ENCODE data around the gene MAS1L. TPM values are rescaled to one million over a fixed set of nuclear protein-coding genes. Genes with fewer than 3 reads are reported as not detected.

MAS1L gene
- not detected for total RNA-seq
- not detected for total RNA-seq (2013)

- H3K36me3 ChIP-seq (ENCODE audit: control insufficient read depth, insufficient read depth, low read length) = no peaks in the 10 kb centered on the region
- H3K4me3 ChIP-seq (ENCODE audit: low read length) = no peak within 1 kb of the TSS
- no peaks in the 10 kb centered on the region for H3K27me3 ChIP-seq (ENCODE audit: control insufficient read depth, insufficient read depth, low read length)
- 72% methylated on average over 2 of the region's 2 CpGs for WGBS (ENCODE audit: insufficient coverage)
- no peaks in the 10 kb centered on the region for H3K9me3 ChIP-seq (ENCODE audit: control insufficient read depth, insufficient read depth, low read length)
- no peaks in the 10 kb centered on the region for H3K9me3 Mint-ChIP-seq
- no peaks in the 10 kb centered on the region for H3K4me1 Mint-ChIP-seq
- ATAC-seq (no peak), DNase-seq (no peak)
- no peak for TF ChIP-seq CTCF (IDR thresholded peaks at IDR 0.05)
- H3K27me3 Mint-ChIP-seq (ENCODE audit: low read depth in 2 of 2) = peaks cover 8 to 42% of the 10 kb centered on the region in 2 donors
- H3K4me3 Mint-ChIP-seq = no peak within 1 kb of the TSS
- no peaks in the 10 kb centered on the region for H3K4me1 ChIP-seq (ENCODE audit: control insufficient read depth, insufficient read depth, low read length)
- intact Hi-C loops (cut with micrococcal nuclease) = no loop called here
- no peaks in the 10 kb centered on the region for H3K36me3 Mint-ChIP-seq
- H3K27ac Mint-ChIP-seq = no peak within 1 kb of the TSS
- H3K27ac ChIP-seq (ENCODE audit: low read length) = no peak within 1 kb of the TSS
These were observed at the start of gene MAS1L for GRCh38 chr6:29487660-29488059. Gene MAS1L, minus strand, starts transcription at chr6:29487956. Its CDS starts 54 bp downstream, at chr6:29487902.

- Histone ChIP-seq H3K4me3 (ENCODE audit: low read length) (no peak overlapping the region), H3K36me3 (ENCODE audit: control insufficient read depth, insufficient read depth, low read length) (no peaks in the 10 kb centered on the region), H3K27me3 (ENCODE audit: control insufficient read depth, insufficient read depth, low read length) (no peaks in the 10 kb centered on the region), H3K27ac (ENCODE audit: low read length) (no peak overlapping the region), H3K4me1 (ENCODE audit: control insufficient read depth, insufficient read depth, low read length) (no peaks in the 10 kb centered on the region), H3K9me3 (ENCODE audit: control insufficient read depth, insufficient read depth, low read length) (no peaks in the 10 kb centered on the region)
- WGBS (ENCODE audit: insufficient coverage) = 79% methylated on average over 2 of the region's 2 CpGs
- Mint-ChIP-seq H3K9me3 (no peaks in the 10 kb centered on the region), H3K4me1 (no peaks in the 10 kb centered on the region), H3K27me3 (ENCODE audit: low read depth in 2 of 2) (peaks cover 0 to 6% of the 10 kb centered on the region in 2 donors), H3K4me3 (no peak overlapping the region), H3K27ac (no peak overlapping the region), H3K36me3 (no peaks in the 10 kb centered on the region)
- intact Hi-C loops (cut with micrococcal nuclease) = no loop called here
- DNase-seq (no peak), ATAC-seq (no peak)
- TF ChIP-seq CTCF (IDR thresholded peaks at IDR 0.05) = no peak
These were observed 44.7 kb upstream of the MAS1L start for GRCh38 chr6:29532320-29532951.

GRCh38 chr6:29531668-29532067, 43.9 kb upstream of the MAS1L start:
- intact Hi-C loops (cut with micrococcal nuclease) = no loop called here
- Mint-ChIP-seq H3K27me3 (ENCODE audit: low read depth in 2 of 2) (peaks cover 0 to 6% of the 10 kb centered on the region in 2 donors), H3K4me1 (no peaks in the 10 kb centered on the region), H3K36me3 (no peaks in the 10 kb centered on the region), H3K4me3 (no peak overlapping the region), H3K27ac (no peak overlapping the region), H3K9me3 (no peaks in the 10 kb centered on the region)
- 52% methylated on average over 3 of the region's 3 CpGs for WGBS (ENCODE audit: insufficient coverage)
- no peak for TF ChIP-seq CTCF (IDR thresholded peaks at IDR 0.05)
- no peaks in the 10 kb centered on the region for H3K9me3 ChIP-seq (ENCODE audit: control insufficient read depth, insufficient read depth, low read length)
- ATAC-seq (no peak), DNase-seq (no peak)
- no peaks in the 10 kb centered on the region for H3K4me1 ChIP-seq (ENCODE audit: control insufficient read depth, insufficient read depth, low read length)
- H3K36me3 ChIP-seq (ENCODE audit: control insufficient read depth, insufficient read depth, low read length) = no peaks in the 10 kb centered on the region
- H3K27me3 ChIP-seq (ENCODE audit: control insufficient read depth, insufficient read depth, low read length) = no peaks in the 10 kb centered on the region
- H3K27ac ChIP-seq (ENCODE audit: low read length) = no peak overlapping the region
- H3K4me3 ChIP-seq (ENCODE audit: low read length) = no peak overlapping the region

Measured in natural killer cell (primary cell).